Measurements from ENCODE around the gene PCDH9.
"Not testable (repeated sequence)": the region's sequence is repeated elsewhere in the genome, so short reads cannot be mapped to it uniquely, and the experiment has no call there.

The PCDH9 gene

GRCh38 chr13:66778461-66778860, 451.7 kb downstream of the PCDH9 start:
- in situ Hi-C loops (cut with MboI; ENCODE audit: low sequenced_read_pairs, unreplicated experiment) = no loop called here
- DNase-seq (ENCODE audit: low spot score) = no peak
- TF ChIP-seq, protein P1, sequence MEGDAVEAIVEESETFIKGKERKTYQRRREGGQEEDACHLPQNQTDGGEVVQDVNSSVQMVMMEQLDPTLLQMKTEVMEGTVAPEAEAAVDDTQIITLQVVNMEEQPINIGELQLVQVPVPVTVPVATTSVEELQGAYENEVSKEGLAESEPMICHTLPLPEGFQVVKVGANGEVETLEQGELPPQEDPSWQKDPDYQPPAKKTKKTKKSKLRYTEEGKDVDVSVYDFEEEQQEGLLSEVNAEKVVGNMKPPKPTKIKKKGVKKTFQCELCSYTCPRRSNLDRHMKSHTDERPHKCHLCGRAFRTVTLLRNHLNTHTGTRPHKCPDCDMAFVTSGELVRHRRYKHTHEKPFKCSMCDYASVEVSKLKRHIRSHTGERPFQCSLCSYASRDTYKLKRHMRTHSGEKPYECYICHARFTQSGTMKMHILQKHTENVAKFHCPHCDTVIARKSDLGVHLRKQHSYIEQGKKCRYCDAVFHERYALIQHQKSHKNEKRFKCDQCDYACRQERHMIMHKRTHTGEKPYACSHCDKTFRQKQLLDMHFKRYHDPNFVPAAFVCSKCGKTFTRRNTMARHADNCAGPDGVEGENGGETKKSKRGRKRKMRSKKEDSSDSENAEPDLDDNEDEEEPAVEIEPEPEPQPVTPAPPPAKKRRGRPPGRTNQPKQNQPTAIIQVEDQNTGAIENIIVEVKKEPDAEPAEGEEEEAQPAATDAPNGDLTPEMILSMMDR (IDR thresholded peaks at IDR 0.05; ENCODE audit: borderline replicate concordance, control extremely low read depth, extremely low read depth, insufficient read depth, missing control alignments) = no peak

DNA sequence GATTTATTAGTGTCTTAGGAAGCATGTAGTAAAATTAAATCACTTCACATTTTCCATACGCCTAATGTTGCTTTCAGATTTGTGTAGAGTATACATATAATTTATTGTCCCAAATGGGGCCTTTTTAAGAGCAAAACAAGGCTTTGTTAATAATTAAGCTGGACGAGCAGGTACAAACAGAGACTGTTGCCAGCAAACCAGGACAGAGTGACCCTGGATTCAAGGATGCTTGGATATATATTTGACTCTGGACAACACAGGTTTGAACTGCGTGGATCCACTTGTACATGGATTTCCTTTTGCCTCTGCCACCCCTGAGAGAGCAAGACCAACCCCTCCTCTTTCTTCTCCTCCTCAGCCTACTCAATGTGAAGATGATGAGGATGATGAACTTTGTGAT, 454.9 kb downstream of the PCDH9 start:
- in situ Hi-C loops (cut with MboI; ENCODE audit: low sequenced_read_pairs, unreplicated experiment) = no loop called here
- DNase-seq (ENCODE audit: low spot score) = no peak
- TF ChIP-seq, protein P1 (IDR thresholded peaks at IDR 0.05; ENCODE audit: borderline replicate concordance, control extremely low read depth, extremely low read depth, insufficient read depth, missing control alignments) = no peak

GRCh38 chr13:66774046-66774445, 456.1 kb downstream of the PCDH9 start:
- TF ChIP-seq, protein P1 (IDR thresholded peaks at IDR 0.05; ENCODE audit: borderline replicate concordance, control extremely low read depth, extremely low read depth, insufficient read depth, missing control alignments) = no peak
- in situ Hi-C loops (cut with MboI; ENCODE audit: low sequenced_read_pairs, unreplicated experiment) = no loop called here
- no peak for DNase-seq (ENCODE audit: low spot score)

DNA sequence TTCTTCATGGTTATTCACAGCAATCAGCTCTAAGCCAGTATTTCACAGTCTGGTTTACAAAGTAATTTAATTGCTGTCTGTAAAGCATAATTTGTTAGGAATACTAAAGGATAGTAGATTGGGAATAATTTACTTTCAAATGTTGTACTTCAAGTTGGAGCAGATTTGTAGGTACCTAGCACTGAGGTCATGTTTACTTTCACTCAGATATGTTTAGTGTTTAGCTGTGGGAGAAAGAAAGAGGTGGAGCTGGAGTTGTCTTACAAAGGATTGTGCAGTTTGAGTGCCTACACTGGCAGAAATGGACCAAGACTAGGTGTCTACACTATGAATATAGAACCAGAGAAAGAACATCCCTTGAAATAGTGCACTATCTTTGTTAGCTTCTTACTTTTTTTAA, 464.6 kb downstream of the PCDH9 start:
- TF ChIP-seq, protein P1 (IDR thresholded peaks at IDR 0.05; ENCODE audit: borderline replicate concordance, control extremely low read depth, extremely low read depth, insufficient read depth, missing control alignments) = no peak
- no peak for DNase-seq (ENCODE audit: low spot score)
- in situ Hi-C loops (cut with MboI; ENCODE audit: low sequenced_read_pairs, unreplicated experiment) = no loop called here

DNA sequence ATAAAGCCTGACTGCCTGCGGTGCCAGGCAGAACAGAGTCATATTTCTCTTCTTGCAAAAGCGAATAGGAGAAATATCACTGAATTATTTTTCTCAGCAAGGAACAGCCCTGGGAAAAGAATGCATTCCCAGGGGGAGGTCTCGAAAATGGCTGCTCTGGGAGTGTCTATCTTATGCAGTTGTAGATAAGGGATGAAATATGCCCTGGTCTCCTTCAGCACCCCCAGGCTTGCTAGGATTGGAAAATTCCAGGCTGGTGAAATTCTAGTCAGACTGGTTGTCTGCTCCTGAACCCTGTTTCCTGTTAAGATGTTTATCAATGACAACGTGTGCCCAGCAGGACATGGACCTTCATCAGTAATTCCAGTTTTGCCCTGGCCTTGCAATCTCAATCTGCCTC, 469.5 kb downstream of the PCDH9 start:
- in situ Hi-C loops (cut with MboI; ENCODE audit: low sequenced_read_pairs, unreplicated experiment) = not testable (repeated sequence)

GRCh38 chr13:66759919-66760318, 470.2 kb downstream of the PCDH9 start:
- no peak for DNase-seq (ENCODE audit: low spot score)
- in situ Hi-C loops (cut with MboI; ENCODE audit: low sequenced_read_pairs, unreplicated experiment) = no loop called here
- TF ChIP-seq, protein P1 (IDR thresholded peaks at IDR 0.05; ENCODE audit: borderline replicate concordance, control extremely low read depth, extremely low read depth, insufficient read depth, missing control alignments) = no peak

More for the DNA sequence above, 469.5 kb downstream of the PCDH9 start:
- DNase-seq (ENCODE audit: low spot score) = not testable (repeated sequence)

GRCh38 chr13:66751691-66752090, 478.4 kb downstream of the PCDH9 start:
- DNase-seq (ENCODE audit: low spot score) = no peak
- TF ChIP-seq, protein P1 (IDR thresholded peaks at IDR 0.05; ENCODE audit: borderline replicate concordance, control extremely low read depth, extremely low read depth, insufficient read depth, missing control alignments) = no peak
- in situ Hi-C loops (cut with MboI; ENCODE audit: low sequenced_read_pairs, unreplicated experiment) = no loop called here

Measured in GM13976 (cell line).